ENCODE results near the gene HSD17B14. TPM values are rescaled to one million over a fixed set of nuclear protein-coding genes. Genes with fewer than 3 reads are reported as not detected.

Gene HSD17B14
- total and polyA plus RNA-seq, 5 experiments from 2014 or later, result 0.62 to 1.7 (median 0.95) TPM; not detected in 1

Other genes starting within 250 kb of the HSD17B14 start
Only the 30 nearest of the 33 such genes appear.
- gene FAM83E, start 221.4 kb downstream of the HSD17B14 start, total RNA-seq, result 1 to 10 TPM; 8.0 TPM
- not detected for gene FAM83E, start 221.4 kb downstream of the HSD17B14 start, polyA plus RNA-seq
- 1,000 to 10,000 TPM; 2,380 to 2,437 TPM for gene RPL18, start 217.3 kb downstream of the HSD17B14 start, total RNA-seq
- 1,000 to 10,000 TPM; 2,610 to 3,008 (median 2,848) TPM for gene RPL18, start 217.3 kb downstream of the HSD17B14 start, polyA plus RNA-seq
- gene SPHK2, start 217.0 kb downstream of the HSD17B14 start, total RNA-seq, result 10 to 100 TPM; 39.1 to 40.4 TPM
- gene SPHK2, start 217.0 kb downstream of the HSD17B14 start, polyA plus RNA-seq, result 1 to 10 TPM; 7.5 to 9.1 (median 8.3) TPM
- 10 to 100 TPM; 63.1 to 66.6 TPM for gene DBP, start 199.1 kb downstream of the HSD17B14 start, total RNA-seq
- 10 to 100 TPM; 37.5 to 97.8 (median 63.1) TPM for gene DBP, start 199.1 kb downstream of the HSD17B14 start, polyA plus RNA-seq
- 10 to 100 TPM; 16.2 to 21.3 TPM for gene CA11, start 190.3 kb downstream of the HSD17B14 start, total RNA-seq
- 10 to 100 TPM in 1 of 3 donors, 1 to 10 TPM in 2; 6.6 to 14.1 (median 7.2) TPM for gene CA11, start 190.3 kb downstream of the HSD17B14 start, polyA plus RNA-seq
- 1 to 10 TPM; 1.7 to 2.9 TPM for gene NTN5, start 163.5 kb downstream of the HSD17B14 start, total RNA-seq
- gene NTN5, start 163.5 kb downstream of the HSD17B14 start, polyA plus RNA-seq, result under 1 TPM in 2 of 3 donors, not detected in 1; 0.17 to 0.25 TPM
- gene FUT2, start 140.5 kb downstream of the HSD17B14 start, total RNA-seq, result not detected
- gene FUT2, start 140.5 kb downstream of the HSD17B14 start, polyA plus RNA-seq, result 1 to 10 TPM in 1 of 3 donors, under 1 TPM in 2; 0.17 to 1.8 (median 0.17) TPM
- gene MAMSTR, start 116.8 kb downstream of the HSD17B14 start, total RNA-seq, result 1 to 10 TPM; 2.1 to 2.4 TPM
- gene MAMSTR, start 116.8 kb downstream of the HSD17B14 start, polyA plus RNA-seq, result under 1 TPM; 0.28 to 0.77 (median 0.49) TPM
- under 1 TPM in 1 of 2 experiments, not detected in 1; 0.25 TPM for gene RASIP1, start 95.9 kb downstream of the HSD17B14 start, total RNA-seq
- under 1 TPM in 2 of 3 donors, not detected in 1; 0.10 to 0.26 TPM for gene RASIP1, start 95.9 kb downstream of the HSD17B14 start, polyA plus RNA-seq
- gene IZUMO1, start 89.6 kb downstream of the HSD17B14 start, total RNA-seq, result not detected
- gene IZUMO1, start 89.6 kb downstream of the HSD17B14 start, polyA plus RNA-seq, result not detected
- gene FUT1, start 83.8 kb downstream of the HSD17B14 start, total RNA-seq, result not detected
- gene FUT1, start 83.8 kb downstream of the HSD17B14 start, polyA plus RNA-seq, result not detected
- gene FGF21, start 81.0 kb downstream of the HSD17B14 start, total RNA-seq, result not detected
- gene FGF21, start 81.0 kb downstream of the HSD17B14 start, polyA plus RNA-seq, result not detected
- 10 to 100 TPM; 24.3 to 27.2 TPM for gene BCAT2, start 25.5 kb downstream of the HSD17B14 start, total RNA-seq
- gene BCAT2, start 25.5 kb downstream of the HSD17B14 start, polyA plus RNA-seq, result 10 to 100 TPM; 18.9 to 26.0 (median 21.9) TPM
- gene PLEKHA4, start 32.1 kb upstream of the HSD17B14 start, total RNA-seq, result 1 to 10 TPM; 4.1 to 6.6 TPM
- 1 to 10 TPM; 7.4 to 8.5 (median 8.1) TPM for gene PLEKHA4, start 32.1 kb upstream of the HSD17B14 start, polyA plus RNA-seq
- 10 to 100 TPM; 56.9 to 59.9 TPM for gene PPP1R15A, start 35.9 kb upstream of the HSD17B14 start, total RNA-seq
- gene PPP1R15A, start 35.9 kb upstream of the HSD17B14 start, polyA plus RNA-seq, result 10 to 100 TPM; 17.2 to 47.3 (median 43.1) TPM
- not detected for gene TULP2, start 62.3 kb upstream of the HSD17B14 start, total RNA-seq
- gene TULP2, start 62.3 kb upstream of the HSD17B14 start, polyA plus RNA-seq, result under 1 TPM in 1 of 3 donors, not detected in 2; 0.08 TPM
- 100 to 1,000 TPM; 106 to 113 TPM for gene NUCB1, start 63.8 kb upstream of the HSD17B14 start, total RNA-seq
- 100 to 1,000 TPM in 1 of 3 donors, 10 to 100 TPM in 2; 48.6 to 119 (median 82.5) TPM for gene NUCB1, start 63.8 kb upstream of the HSD17B14 start, polyA plus RNA-seq
- 1 to 10 TPM; 1.8 to 2.3 TPM for gene DHDH, start 97.2 kb upstream of the HSD17B14 start, total RNA-seq
- gene DHDH, start 97.2 kb upstream of the HSD17B14 start, polyA plus RNA-seq, result 1 to 10 TPM in 2 of 3 donors, under 1 TPM in 1; 0.67 to 2.4 (median 2.0) TPM
- 100 to 1,000 TPM; 170 to 181 TPM for gene BAX, start 118.4 kb upstream of the HSD17B14 start, total RNA-seq
- 10 to 100 TPM; 58.5 to 97.1 (median 83.1) TPM for gene BAX, start 118.4 kb upstream of the HSD17B14 start, polyA plus RNA-seq
- 1,000 to 10,000 TPM; 1,370 to 1,435 TPM for gene FTL, start 128.8 kb upstream of the HSD17B14 start, total RNA-seq
- 1,000 to 10,000 TPM; 4,833 to 4,899 (median 4,886) TPM for gene FTL, start 128.8 kb upstream of the HSD17B14 start, polyA plus RNA-seq
- gene GYS1, start 156.8 kb upstream of the HSD17B14 start, total RNA-seq, result 10 to 100 TPM; 45.9 to 47.9 TPM
- gene GYS1, start 156.8 kb upstream of the HSD17B14 start, polyA plus RNA-seq, result 10 to 100 TPM; 17.9 to 31.0 (median 22.3) TPM
- 10 to 100 TPM; 30.4 to 32.0 TPM for gene RUVBL2, start 157.4 kb upstream of the HSD17B14 start, total RNA-seq
- 10 to 100 TPM; 47.5 to 66.1 (median 62.0) TPM for gene RUVBL2, start 157.4 kb upstream of the HSD17B14 start, polyA plus RNA-seq
- gene LHB, start 180.6 kb upstream of the HSD17B14 start, total RNA-seq, result not detected
- not detected for gene LHB, start 180.6 kb upstream of the HSD17B14 start, polyA plus RNA-seq
- gene CGB3, start 187.8 kb upstream of the HSD17B14 start, total RNA-seq, result not detected
- gene CGB3, start 187.8 kb upstream of the HSD17B14 start, polyA plus RNA-seq, result not detected
- gene CGB2, start 195.4 kb upstream of the HSD17B14 start, total RNA-seq, result not detected
- gene CGB2, start 195.4 kb upstream of the HSD17B14 start, polyA plus RNA-seq, result not detected
- gene CGB1, start 200.4 kb upstream of the HSD17B14 start, total RNA-seq, result not detected
- not detected for gene CGB1, start 200.4 kb upstream of the HSD17B14 start, polyA plus RNA-seq
- gene CGB5, start 207.4 kb upstream of the HSD17B14 start, total RNA-seq, result not detected
- not detected for gene CGB5, start 207.4 kb upstream of the HSD17B14 start, polyA plus RNA-seq
- not detected for gene CGB8, start 212.6 kb upstream of the HSD17B14 start, total RNA-seq
- not detected for gene CGB8, start 212.6 kb upstream of the HSD17B14 start, polyA plus RNA-seq
- not detected for gene CGB7, start 221.3 kb upstream of the HSD17B14 start, total RNA-seq
- not detected for gene CGB7, start 221.3 kb upstream of the HSD17B14 start, polyA plus RNA-seq
- not detected for gene NTF4, start 228.3 kb upstream of the HSD17B14 start, total RNA-seq
- not detected for gene NTF4, start 228.3 kb upstream of the HSD17B14 start, polyA plus RNA-seq

All from naive thymus-derived CD8-positive, alpha-beta T cell (primary cell).